Limb (tissue), 2 donors: Measurements from ENCODE around the gene ZNF641.

Experiments
- DNase-seq, 2 donors: peaks; one replicate each; pipeline ENCODE4 v3.0.0-alpha.2; 2016; ENCODE audit errors: extremely low spot score in 2 of 2

Gene ZNF641

DNA sequence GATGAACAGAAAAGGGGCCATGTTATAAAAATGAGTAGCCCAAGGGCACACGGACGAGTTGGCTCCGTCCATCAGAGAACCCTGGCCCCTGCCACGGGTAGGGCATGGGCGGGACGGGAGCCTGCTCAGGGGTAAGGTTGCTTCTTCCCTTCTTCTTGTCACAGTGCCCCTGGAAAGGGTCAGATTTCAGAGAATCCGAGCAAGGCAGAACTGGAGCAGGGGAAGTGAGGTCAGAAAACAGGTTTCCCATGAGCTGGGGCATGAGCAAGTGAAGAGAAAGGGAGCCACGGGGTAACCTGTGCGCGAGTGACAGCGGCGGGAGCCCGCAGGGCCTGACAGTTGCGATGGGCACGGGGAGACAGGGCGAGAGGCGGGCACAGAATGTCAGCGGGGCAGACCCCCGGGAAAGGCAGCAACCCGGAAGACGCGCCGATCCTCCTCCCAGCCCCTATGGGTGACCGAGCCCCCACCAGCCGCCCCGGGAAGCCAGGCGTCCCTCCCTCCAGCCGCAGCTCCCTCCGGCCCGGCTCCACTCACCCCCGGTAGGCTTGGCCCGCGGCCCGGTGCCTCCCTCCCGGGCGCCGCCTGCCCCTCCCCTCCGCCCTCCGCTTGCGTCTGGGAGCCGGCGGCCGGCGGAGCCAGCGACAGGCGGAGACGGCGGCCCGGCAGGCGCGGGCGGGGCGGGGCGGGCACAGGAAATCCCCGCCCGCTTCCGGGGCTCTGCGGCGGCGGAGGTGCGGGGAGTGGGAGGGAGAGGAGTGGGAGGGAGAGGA is at the start of gene ZNF641:
ZNF641 (minus strand) TSS at position 671 of the 773 bp plus-strand sequence. CDS start 2,829 bp downstream, outside the sequence.
- DNase-seq, result peak; percentile 44 to 88

DNA sequence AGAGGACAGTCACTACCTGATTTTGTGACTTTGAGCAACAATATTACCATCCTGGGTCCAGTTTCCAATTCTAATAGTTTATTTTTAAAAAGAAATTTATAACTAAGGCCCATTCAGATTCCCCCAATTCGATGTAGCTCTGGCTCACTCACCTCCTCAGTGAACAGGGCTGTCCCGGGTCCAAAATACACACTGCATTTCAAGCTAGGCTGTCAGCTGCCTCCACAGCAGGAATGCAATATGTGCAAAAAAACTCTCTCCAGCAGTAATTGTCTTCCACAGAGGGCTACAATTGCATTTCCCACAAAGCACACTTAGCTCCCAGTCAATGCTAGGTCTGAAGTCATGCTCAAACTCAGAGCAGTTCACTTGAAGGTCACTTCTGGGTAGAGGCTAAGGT is 39.3 kb upstream of the ZNF641 start:
- DNase-seq, result no peak

DNA sequence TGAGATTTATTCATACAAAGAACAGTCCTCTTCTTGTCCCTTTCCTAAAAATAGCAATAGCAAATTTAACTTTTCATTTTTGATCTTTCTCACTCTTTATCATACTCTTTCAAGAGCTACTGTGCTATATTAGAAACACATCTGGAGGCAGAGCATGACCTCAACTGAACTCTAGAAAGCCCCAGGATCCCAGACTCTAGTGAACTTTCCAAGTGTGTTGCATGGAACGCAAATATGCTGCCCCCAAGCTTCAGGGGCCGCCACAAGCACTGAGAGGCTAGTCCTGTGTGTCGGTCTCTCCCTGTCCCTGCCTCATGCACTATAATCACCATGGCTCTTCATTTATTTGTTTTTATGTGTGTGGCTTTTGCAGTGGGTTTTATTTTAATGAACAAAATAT is 38.7 kb upstream of the ZNF641 start:
- DNase-seq, result no peak

DNA sequence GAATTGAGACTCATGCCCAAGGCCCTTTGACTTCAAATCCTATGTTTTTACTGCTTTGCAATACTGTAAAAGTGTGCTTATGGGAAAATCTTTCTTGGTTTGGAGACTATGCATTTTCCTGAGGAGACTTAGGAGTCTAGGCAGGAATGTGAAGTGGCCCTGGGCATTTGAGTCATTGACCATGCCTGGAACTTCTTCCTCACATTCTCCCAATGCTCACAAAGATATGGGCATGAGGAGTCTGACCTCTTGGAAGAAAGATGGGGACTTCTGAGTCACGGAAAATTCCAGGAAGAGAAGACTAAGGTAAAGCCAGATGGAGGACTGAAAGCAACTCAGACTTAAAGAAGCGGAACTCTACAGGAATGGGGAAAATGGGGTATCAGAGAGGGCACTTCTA is 38.2 kb upstream of the ZNF641 start:
- no peak for DNase-seq

DNA sequence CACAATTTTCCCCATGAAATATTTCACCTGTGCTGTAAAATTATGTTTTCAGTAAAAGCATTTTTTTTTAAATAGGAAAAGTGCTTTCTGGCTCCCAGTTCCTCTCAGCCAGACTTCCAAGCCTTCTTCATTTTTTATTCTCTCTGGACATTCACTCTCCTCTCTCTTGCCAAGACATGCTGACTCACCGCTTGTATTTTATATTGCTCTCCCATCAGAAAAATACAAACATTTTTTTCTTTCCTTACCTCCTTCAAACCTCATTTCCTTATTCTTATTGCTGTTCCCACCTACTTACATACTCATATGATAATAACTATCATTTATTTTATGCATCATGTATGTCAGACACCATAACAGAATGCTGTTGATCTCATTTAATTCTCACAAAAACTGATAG is 37.7 kb upstream of the ZNF641 start:
- no peak for DNase-seq

DNA sequence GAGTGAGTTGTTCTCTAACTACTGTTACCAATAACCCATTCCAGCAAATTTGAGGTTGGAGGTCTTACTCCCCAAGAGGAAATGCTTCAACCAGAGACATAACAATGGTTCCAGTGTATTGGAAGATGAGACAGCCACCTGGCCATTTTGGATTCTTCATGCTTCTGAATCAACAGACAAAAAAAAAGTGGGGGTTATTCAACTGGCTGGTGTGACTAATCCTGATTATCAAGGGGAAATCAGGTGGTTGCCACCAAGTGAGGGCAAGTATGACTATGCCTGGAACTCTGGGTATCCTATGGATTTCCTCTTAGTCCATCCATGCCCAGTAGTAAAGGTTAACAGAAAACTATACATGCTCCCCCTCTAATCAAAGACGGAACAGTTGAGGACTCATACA is 29.9 kb upstream of the ZNF641 start:
- no peak for DNase-seq

DNA sequence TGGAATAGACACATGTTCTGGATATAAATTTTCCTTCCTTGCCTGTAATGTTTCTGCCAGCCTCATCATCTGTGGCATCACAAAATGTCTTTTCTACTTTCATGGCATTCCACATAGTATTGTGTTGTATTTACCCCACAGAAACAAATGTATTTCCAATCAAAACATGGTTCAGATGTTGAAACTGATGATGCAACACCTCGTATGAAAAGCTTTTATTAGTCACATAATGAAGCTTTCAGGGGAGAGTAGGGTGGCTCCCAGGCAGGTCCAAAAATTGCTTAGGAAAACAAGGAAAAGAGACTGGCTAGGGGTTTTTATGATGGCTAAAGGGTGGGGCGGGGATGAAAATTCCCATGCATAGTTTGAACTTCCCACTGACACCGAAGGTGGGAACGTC is 29.1 kb upstream of the ZNF641 start:
- no peak for DNase-seq

DNA sequence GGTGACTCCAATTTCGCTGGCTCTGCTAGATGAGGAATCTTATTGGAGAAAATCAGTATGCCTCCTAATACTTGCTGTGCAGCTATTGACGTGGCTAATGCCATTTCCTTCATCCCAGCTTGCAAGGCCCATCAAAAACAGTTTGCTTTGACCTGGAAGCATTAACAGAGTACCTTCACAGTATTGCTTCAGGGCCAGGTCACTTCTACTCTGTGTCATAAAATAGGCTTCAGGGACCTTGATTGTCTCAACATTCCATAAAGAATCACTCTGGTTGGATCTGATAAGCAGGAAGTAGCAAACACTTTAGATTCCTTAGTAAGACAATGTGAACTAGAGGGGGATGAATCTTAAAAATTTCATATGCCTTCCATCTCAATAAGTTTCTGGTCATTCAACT is 26.9 kb upstream of the ZNF641 start:
- DNase-seq, result no peak

DNA sequence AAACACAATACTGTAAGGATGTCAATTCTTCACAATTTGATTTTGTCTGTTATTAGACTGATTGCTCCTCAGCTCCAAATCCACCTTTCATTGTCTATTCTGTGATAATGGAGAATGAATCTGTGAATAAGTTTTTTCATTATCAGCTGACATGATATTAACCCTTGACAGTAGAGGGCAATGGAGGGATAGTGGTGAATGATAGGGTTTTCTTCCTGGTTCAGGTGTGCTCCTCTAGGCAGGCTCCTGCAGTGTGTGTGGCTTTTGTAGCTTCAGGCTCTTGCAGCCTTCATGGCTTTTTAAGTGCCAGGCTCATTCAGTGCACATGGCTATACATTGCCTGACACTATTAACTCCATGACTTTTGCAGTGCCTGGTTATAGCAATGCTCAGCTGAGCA is 23.4 kb upstream of the ZNF641 start:
- no peak for DNase-seq

DNA sequence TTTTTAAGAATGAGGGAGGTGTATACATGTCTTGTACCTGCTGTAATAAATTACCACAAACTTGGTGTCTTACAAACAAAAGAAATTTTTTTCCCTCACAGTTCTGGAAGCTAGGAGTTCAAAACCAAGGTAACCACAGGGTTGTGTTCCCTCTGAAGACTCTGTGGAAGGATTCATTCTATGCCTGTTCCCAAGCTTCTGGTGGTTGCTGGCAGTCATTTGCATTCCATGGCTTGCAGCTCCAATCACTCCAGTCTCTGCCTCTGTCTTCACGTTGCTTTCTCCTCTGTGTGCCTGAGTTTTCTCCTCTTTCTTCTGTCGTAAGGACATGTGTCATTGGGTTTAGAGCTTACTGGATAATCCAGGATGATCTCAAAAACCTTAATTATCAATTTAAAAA is 15.4 kb upstream of the ZNF641 start:
- DNase-seq, result no peak

DNA sequence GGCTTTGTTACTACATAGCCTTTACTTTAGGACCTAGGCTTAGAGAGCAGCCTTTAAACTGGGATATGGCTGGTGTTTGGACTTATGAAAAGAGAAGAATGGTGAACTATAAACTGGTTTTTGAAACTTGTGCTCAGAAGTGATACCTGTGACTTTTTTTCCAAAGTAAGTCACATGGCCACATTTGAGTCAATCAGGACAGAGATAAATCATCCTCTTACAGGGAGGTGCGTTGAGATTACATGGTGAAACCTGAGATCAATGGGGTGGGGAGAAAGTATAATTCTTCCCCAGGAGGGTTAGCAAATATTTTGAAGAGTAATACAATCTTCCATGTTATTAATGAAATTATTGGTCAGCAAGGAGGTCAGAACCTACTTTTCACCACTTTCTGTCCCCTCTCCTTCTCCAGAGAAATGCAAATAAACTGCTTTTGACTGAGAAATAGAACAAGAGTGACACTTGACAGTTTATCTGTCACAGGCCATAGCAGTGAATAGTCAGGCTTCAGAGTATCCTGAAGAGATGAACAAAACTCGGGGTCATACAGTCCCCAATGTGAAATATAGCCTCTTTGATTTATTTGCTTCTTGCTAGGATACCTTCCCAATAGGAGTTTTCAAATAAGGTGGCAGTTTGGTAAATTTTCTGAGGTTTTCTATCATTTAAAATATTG is 11.1 kb upstream of the ZNF641 start:
- DNase-seq, result no peak

DNA sequence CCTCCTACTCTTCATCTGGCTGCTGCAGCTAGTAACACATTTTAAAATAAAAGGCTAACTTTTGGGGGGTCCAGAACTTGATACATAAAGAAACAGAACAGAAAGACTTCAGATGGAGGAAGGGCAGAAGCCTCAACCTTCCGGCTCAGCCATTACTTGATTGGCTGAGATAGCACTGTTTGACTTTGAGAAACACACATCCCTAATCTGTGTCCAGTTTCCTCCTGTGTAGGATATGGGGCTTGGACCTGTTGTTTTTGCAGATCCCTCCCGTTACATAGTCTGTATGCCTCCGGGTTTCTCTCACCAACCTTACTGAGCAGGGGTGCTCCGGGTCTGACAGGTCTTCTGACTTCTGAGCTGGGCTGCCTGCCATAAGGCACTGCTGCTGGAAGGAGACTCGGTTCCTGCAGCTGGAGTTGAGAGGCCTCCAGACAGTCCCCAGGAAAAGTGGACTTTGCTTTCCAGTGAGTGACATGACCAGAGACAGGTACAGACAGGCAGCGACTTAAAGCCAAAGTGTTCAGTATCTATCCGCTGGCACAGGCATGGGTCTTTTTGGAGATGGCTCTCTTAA is 8.3 kb upstream of the ZNF641 start:
- DNase-seq, result no peak

DNA sequence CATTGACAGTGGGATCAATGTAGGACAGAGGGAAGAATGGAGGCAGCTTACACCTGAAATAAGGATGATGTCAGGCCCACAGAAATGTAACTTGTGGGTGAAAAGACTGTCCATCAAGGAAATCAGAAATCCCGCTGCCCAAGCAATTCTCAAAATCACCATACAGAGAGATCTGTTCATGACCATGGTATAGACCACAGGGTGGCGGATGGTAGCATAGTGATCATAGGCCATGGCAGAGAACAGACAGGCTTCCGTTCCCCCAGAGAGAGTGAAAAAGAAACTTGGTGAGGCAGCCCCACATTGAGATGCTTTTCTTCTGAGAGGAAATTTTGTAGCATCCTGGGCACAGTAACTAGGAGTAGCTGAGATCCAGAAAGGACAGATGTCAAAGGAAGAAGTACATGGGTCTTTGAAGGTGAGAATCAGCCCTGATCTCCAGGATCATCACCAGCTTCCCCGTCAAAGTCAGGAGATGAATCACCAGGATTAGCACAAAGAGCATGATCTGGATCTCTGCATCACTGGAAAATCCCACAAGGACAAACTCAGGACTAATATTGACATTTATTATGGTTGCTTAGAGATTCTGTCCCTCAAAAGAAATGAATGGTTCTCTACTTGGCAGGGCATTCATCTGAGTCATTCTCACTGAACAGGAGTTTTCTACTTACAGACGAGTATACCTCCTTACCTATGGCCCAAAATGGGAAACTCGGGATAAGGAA is 5.5 kb upstream of the ZNF641 start:
- no peak for DNase-seq

DNA sequence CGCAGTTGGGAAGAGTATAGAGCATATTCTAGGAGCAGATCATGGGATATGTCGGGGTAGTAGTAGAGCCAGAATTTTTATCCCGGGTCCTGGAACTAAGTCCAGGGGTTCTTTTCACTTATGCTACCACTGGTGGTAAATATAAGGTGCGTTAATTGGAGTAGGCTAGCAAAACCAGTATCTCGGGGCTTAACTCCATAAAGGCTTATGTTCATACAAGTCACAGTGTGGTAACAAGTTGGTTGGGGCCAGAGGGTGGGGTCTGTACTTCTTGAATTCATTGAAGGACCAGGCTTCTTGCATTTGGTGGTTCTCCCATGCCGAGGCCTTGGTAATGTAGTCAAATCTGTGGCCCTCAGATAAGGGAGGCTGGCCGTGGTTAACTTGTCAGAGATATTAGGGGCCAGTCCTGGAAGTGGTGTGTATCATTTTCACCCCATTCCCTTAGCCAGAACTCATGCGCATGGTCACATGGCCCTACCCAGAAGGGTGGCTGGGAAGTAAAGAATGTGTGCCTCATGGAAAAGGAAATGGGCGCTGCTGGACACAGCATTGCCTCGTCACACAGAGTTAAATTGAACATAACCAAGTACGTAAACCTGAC is 1.5 kb upstream of the ZNF641 start:
- no peak for DNase-seq

DNA sequence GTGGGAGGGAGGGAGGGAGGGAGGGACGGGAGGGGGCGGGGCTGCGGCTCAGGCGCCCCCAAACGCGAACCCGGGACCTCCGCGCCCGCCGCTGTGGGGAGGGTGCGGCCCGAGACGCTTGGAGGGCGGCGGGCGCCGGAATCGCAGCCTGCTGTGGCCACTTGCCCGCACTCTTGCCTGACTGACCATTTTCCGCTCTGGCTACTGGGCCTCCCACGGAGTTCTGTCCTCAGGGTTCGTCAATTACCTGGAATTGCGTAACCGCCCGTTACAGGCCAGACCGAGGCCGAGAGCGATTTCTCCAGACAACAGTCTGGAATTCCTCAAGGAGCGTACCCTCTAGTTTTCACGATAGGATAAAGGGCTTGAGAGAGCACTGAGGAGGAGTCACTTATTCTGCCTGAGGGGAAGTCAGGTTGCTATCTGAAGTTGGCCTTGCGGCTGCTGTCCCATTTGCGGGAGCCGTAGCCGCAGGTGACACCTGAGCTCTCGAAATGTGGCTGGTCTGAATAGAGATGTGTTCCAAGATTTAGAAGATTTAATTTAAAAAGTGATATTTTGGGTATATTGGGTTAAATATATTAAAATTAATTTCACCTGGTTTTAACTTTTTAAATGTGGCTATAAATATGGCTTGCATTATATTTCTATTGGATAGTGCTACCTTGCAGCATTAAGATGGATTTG is 446 bp upstream of the ZNF641 start:
- DNase-seq, result peak in 1 of 2 donors; percentile 75

DNA sequence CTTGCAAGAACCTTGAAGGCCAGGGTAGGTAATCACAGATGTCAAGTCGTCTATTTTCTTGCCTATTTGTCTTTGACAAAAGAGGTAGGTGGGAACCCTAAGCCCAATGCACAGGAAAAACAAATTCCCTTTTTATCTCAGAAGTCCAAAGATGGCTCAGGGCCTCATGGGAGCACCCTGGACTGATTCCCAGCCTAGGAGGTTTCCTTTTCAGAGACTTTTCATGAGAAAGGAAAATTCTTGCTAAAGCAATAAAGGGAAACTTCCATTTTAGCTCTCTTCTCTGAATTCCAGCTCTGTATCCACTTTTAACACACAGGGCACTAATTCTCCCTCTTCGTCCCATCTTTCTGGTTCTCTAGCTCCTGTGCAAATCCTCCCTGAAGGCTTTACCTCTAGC is 1.2 kb downstream of the ZNF641 start:
- peak in 1 of 2 donors; percentile 29 for DNase-seq

DNA sequence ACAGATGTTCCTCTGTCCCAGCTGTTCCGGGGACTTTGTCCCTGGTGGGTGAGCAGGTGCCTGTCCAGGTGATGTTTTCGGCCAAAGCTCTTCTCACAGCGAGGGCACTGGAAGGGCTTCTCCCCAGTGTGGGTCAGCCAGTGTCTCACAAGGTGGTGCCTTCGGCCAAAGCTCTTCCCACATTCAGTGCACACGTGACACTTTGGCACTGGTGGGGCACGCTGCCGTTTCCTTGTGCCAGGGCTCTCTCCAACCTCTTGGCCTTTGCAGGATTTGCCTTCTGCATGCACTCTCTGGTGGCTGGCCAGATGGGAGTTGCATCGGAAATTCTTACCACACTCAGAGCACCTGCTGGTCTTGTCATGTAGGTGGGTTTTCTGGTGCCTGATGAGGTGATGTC is 7.7 kb downstream of the ZNF641 start:
- no peak for DNase-seq

DNA sequence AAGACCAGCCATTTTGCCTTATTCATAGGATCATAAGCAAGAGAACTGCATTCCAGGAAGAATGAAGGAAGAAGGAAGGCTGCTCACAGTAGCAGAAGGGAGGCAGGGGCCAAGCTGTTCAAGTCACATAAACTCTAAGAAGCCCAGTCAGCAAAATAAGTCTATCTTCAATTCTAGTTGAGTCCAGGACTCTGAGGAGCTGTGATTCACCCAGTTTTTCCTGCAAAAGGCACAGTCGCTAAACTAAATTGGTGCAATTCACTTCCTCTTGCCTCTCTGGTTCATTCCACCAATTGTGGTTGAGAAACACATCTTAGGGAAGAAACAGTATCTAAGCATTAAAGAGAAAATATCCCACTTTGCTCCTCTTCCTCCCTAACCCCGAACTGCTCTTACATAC is 9.8 kb downstream of the ZNF641 start:
- DNase-seq, result no peak

DNA sequence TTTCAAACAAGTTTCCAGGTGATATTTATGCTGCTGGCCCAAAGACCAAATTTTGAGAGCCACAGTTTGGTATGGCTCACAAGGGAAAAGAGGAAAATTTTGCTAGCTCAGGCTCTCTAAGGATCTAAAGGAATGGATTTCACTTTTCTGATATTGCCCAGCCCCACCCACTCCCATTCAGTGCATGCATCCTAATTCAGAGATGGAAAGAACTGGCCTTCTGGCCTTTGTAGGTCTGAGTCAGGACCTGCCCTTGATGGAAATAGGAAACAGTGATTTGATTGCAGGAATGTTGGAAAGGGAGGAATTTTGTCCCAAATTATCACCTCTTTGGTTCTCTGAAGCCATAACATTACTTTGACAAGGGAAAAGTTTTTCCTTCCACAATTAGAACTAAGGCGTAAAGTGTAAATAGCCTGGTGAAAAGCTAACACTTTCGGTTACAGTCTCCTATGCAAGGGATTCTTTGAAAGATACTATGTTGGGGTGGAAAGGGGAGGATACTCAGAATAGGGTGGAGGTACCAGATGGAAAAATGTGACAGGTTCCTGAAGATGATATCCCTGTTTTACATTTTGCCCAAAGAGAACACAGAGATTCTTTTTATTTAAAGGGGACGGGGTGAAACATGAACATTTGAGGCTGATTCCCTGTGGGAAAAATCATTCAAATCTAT is 11.1 kb downstream of the ZNF641 start:
- DNase-seq, result no peak

DNA sequence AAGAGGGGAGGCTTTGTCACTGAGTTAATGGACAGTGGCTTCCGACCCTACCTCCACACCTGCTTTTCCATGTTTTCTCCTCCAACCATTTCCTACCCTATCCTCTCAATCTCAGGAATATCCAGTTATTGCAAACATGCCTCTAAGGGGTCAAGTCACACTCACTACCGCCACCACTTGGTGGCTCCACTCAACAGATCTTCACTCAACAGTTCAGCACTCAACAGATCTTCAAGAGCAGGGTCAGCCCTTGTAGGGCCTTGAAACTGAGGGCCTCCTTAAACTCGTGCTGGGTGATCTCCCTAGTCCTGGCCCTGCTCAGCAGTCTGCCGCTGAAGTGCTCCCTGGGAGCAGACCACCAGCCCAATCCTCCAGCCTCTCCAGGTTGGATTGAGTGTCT is 14.2 kb downstream of the ZNF641 start:
- DNase-seq, result no peak

DNA sequence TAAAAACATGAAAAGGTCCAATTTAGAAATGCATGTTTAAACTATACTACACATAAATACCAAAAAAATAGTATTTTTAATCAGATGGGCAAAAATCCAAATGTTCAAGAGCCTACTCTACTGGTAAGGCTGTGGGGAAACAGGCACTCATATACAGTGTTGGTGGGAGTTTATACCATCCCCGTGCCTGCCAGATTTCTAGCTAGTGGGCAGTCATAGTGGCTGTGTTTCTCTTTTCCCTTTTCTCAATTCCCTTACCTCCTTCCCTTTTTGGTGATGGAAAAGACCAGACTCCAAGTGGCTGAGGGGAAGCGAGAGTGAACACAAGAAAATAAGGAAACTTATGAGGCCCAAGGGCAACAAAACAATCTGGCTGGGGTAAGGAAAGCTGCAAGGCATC is 14.7 kb downstream of the ZNF641 start:
- DNase-seq, result no peak
